HG03139 (cell line): Measurements from ENCODE around the gene ARAP1.

Experiments
- ATAC-seq: cut with Tn5 transposase; IDR thresholded peaks from one replicate; pipeline ENCODE4 v1.9.1; 2021; ENCODE audit not compliant: unreplicated experiment

Gene ARAP1

GRCh38 chr11:72642043-72642883 lies 109.9 kb downstream of the ARAP1 start:
- no peak for ATAC-seq

GRCh38 chr11:72641522-72642042 lies 110.6 kb downstream of the ARAP1 start:
- no peak for ATAC-seq

- ATAC-seq = no peak
Measured at GRCh38 chr11:72639502-72640375, 112.5 kb downstream of the ARAP1 start.

GRCh38 chr11:72637926-72638325 lies 114.3 kb downstream of the ARAP1 start:
- no peak for ATAC-seq

GRCh38 chr11:72637198-72637597 lies 115.0 kb downstream of the ARAP1 start:
- no peak for ATAC-seq

GRCh38 chr11:72636376-72636775 lies 115.8 kb downstream of the ARAP1 start:
- no peak for ATAC-seq

GRCh38 chr11:72635933-72636332 lies 116.3 kb downstream of the ARAP1 start:
- ATAC-seq = no peak

- no peak for ATAC-seq
Measured at GRCh38 chr11:72635309-72635915, 116.8 kb downstream of the ARAP1 start.
